GM12891 (cell line): ENCODE results near the gene CCDC57.

Source experiments
- PAX5 ChIP-seq: IDR thresholded peaks from 2 replicates; pipeline ENCODE4 v1.6.1; 2011; ENCODE audit warnings: low read length, moderate library complexity, mild to moderate bottlenecking; ENCODE audit not compliant: insufficient read depth, severe bottlenecking
- POLR2A ChIP-seq: IDR thresholded peaks from 2 replicates; pipeline ENCODE4 v1.6.1; 2011; ENCODE audit warnings: low read depth, low read length, control low read depth
- POLR2AphosphoS5 ChIP-seq: IDR thresholded peaks from 2 replicates; pipeline ENCODE4 v1.6.1; 2011; ENCODE audit warnings: low read depth, low read length, control low read depth
- SPI1 ChIP-seq: IDR thresholded peaks from 2 replicates; pipeline ENCODE4 v1.6.1; 2011; ENCODE audit warnings: low read depth, low read length, control low read depth
- TAF1 ChIP-seq: IDR thresholded peaks from 2 replicates; pipeline ENCODE4 v1.6.1; 2011; ENCODE audit warnings: low read depth, low read length, control low read depth

GRCh38 chr17:82148011-82148410, 64.6 kb downstream of the CCDC57 start:
- TF ChIP-seq POLR2A (no peak), POLR2AphosphoS5 (no peak), PAX5 (no peak), TAF1 (no peak), SPI1 (no peak)
